GM19372 (cell line): ENCODE results near the gene TIMM21.

Source experiments
- ATAC-seq: cut with Tn5 transposase; IDR thresholded peaks from one replicate; pipeline ENCODE4 v1.9.1; 2021; ENCODE audit warnings: mild to moderate bottlenecking, low read depth, moderate library complexity; ENCODE audit not compliant: unreplicated experiment

Gene TIMM21

DNA sequence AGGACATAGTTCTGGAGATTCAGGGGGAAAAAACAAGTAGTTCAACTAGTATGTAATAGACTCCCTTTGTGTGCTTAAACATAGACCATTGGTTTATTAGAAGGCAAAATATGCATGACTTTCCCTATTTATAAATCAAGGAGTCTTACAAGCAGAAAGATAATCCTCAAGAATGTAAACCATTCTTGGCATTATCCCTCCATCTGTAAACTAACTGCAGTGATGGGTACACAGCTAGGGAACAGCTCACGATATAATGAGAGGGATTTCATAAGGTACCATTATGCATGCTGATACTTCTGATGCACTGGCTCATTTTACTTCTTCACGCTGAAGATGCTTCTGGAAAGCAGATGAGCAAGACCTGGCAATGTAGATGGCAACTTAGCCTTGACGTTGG lies 1.6 kb upstream of the TIMM21 start:
- ATAC-seq: no peak

DNA sequence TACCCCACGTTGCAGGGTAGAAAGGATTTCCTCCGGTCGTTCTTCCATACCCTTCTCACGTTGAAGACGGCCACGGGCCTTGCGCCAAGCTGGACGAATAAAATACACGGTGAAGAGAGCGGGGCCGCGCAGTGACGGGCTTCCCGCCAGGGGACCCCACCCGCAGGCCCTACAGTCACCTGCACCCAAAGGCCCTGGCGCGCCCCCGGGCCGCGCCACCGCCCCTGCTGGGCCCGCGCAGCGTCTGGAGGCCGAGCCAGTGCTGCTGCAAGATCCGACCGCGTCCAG lies 888 bp upstream of the TIMM21 start:
- no peak for ATAC-seq

DNA sequence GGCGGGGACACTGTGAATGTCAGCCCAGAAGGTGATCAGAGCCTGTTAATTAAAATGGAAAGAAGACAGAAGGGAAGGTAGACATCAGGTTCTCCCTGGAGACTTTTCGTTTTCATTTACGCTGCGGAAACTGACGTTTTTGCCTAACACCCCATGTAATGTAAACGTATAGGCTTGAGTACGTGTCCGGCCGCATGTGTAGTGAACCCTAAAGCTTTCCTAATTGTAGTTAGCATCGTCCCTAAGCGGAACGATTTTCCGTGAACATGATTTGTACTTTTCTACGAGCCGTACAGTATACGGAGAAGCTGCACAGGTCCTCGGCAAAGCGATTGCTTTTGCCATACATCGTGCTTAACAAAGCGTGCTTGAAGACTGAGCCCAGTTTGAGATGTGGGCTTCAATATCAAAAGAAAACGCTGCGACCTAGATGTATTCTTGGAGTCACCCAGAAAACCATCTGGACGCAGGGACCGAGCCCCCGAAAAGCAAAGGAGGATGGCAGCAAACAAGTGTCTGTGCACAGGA lies 284 bp downstream of the TIMM21 start:
- peak; percentile 18 for ATAC-seq

DNA sequence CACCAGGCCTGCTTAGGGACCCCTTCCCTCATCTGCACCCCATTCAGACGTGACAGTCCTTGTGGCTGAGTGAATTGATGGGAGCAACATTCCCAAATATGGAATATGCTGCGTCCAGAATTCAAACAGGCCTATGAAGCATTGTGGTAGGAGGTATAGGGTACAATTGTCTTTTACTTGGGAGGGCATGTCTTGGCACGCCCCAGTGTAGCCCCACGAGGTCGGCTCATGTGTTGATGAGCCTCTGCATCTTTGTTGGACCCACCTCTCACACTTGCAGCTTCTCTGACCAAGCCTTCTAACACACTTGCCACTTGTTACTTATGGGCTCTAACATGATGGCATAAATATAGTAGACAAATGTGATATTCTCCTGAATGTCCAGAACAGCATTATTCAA lies 1.6 kb downstream of the TIMM21 start:
- no peak for ATAC-seq

DNA sequence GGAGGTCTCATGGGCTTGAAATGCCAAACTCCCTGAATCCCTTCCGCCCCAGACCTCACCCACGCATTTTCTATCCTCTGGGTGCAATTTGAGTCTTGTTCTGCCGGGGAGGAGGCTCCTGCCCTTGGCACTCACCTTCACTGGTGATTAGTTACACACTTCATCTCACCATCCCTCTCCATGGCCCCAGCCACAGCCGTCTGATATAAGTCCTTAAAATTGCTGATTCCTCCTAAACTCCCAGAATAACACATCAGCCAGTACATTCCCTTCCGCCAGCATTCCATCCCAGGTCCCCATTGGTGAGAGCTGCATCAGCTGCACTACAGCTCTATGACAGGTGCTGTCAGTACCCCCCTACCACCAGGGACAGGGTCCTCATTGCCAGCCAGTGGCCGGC lies 3.9 kb downstream of the TIMM21 start:
- no peak for ATAC-seq

DNA sequence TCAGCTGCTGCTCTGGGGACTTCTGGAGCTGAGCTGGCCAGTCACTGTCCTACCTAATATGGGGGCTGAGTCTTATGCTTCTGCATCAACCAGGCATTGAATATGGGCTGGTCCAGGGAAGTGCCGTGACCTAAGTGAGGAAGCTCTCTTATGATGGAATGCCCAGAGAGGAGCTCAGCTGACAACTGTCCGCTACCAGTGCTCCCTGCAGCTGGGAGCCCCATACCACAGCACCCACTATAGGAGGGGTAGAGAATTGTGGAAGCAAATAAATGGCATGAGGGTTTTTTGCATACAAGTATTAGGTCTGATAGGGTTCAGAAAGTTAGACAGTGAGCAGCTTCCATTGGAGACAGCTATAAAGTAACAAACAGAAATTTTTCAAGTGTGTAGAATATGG lies 4.5 kb downstream of the TIMM21 start:
- no peak for ATAC-seq

DNA sequence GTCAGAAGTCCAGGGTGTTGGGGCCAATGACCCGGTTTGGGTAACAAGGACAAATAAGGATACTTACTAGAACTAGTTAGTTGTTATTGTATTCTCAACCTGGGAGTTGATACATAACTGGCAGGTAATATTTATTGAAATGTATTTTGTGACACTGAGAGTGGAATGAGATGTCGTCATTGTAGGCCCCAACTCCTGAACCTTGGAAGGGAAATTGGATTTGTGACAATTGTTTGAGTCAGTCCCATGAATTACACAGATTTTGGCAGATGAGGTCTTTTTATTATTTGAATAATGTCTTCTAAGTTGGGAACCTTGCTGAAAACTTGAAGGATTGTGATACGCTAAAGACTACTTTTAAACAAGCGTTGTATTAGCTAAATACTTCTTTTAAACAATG lies 5.1 kb downstream of the TIMM21 start:
- no peak for ATAC-seq

DNA sequence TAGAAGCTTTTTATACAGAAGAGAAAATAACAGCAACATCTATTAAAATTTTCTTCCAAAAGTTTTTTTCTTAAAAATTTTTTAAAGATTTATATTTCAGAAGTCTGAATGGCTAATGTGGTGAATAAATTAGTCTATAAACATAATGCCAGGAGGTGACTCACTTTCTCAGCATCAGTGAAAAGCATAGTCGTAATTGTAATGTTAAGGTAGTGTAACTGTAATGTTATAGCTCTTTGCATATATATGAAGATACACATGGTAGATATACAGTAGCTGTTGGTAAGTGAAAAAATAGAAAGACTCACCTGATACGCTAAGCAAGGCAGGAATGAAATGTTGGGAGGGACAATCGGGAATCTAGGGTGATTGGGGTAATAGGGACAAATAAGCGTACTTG lies 5.5 kb downstream of the TIMM21 start:
- no peak for ATAC-seq

DNA sequence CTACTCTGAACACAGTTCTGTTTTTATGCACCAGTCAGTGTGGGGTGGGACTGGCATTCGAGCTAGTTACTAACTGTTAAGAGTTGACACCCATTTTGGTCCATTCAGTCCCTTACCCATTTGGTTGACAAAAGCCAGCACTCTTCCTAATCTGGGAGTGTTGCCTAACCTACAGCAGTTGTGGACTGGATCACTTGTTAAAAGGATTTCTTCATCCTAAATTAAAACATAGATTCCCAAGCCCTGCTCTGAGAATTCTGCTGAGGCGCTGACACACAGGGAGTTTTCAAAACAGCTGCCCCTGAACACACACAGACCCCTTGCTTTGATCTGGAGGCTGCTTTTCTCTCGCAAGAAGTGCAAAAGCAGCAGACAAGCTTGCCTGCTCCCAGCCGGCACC lies 6.4 kb downstream of the TIMM21 start:
- no peak for ATAC-seq

DNA sequence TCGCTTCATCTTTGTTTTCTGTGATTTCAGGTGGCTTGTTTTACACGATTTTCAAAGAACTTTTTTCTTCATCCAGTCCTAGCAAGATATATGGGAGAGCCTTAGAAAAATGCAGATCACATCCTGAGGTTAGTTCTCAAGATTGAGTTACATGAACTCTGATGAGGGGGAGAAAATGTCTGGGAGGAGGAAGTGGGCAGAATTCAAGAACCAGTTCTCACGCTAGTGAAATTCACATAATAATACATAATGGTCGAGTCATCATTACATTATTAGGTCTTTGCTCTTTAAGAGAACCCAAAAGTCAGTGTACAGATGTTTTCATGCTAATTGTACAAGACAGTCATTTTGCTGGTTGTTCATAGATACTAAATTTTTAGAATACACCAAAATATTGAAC lies 7.0 kb downstream of the TIMM21 start:
- no peak for ATAC-seq

DNA sequence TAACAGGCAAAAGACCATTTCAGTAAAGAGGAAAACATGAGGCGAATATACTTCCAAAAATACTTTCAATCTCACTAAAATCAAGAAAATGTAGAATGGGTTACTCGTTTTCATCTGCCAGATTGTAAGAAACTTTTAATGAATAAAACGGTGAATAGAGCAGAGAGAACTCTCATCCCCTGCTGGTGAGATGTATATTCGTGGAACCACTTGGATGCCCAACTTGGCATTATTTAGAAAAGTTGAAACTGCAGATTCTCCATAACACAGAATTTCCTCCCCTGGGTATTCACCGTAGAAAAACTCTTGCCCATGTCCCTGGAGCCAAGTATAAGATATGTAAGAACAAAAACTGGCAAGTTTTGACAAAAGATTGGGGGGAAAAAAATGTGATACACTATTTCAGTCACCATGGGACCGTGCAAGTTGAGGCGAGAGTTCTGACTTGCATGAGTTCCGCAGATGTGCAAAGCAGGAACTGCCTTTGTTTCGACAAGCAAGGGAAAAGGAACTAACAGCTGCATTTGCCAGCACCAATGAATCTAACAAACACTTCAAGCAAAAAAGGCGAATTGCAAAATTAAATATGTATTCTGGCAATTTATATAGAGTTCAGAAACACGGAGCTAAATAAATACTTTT lies 14.8 kb downstream of the TIMM21 start:
- ATAC-seq: no peak

DNA sequence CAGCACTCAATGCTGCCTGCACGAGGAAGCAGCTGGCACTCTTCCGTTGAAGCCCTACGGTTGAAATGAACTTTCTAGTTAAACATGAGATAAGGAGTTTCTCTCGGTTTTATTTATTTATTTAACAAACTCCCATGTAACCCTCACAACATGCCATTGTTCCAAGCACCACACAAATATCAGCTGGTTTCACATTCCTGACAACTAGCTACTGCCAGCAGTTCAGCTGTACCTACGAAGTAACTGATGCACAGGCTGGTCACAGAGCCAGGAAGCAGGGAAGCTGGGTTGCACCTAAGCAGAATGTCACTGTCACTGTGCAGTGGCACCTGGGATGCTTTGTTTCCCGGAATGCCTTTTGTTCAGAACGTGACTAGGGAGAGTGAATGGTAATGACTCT lies 18.1 kb downstream of the TIMM21 start:
- no peak for ATAC-seq

DNA sequence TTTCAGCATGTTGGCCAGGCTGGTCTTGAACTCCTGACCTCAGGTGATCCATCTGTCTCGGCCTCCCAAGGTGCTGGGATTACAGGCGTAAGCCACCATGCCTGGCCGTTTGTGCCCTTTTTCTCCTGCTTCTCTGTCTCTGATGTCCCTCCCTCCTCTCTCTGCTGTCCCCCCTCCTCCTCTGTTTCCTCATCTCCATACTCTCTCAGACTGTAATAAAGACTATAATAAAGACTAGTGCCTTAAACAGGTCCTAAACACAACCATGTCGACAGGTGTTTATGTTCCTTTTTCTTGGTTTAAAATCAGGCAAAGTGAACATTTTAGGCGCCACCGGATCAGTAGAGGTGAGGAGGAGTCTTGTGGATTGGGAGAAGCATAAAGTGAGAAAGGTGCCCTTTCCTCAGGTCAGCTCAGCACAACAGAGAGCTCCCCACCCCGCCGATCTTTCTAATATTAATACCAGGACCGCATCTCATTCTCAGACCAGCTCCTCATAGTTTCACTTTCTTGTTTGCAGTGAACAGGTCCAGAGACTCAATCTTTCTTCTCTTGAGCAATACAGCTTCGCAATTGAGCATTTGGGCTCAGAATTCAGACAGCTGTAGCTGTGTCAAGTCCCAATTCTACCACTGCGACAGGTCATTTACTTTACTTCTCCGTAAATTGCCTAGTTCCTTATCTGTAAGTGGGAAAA lies 23.7 kb downstream of the TIMM21 start:
- peak; percentile 95 for ATAC-seq

DNA sequence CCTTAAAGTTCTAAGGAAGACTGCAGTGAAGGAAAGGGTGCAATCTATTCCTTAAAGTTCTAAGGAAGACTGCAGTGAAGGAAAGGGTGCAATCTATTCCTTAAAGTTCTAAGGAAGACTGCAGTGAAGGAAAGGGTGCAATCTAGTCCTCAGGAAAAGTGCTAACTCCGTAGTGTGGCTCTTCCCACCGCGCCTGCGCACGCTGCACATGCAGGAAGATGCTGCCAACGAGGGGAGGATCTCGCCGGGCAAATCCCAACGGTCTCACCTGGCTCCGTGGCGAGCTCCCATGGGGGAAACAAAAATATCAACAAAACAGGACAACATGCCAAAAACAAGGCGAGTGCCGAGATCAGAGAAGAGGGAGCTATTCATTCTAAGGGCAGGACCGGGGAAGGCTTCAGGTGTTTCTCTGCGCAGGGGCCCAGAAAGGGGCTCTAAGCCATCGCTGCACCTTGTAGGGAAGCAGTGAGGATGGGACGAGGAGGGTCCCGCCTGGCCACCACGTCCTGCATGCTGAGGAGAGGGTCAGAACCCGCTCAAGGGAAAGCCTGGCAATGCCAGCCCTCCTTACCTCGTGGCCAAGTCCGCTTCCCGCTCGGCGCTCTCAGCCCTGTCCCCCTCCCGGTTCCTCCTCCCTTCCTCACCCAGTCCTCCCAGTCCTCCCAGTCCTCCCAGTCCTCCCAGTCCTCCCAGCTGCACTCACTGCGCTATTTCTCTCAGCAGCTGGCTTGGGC lies 24.5 kb downstream of the TIMM21 start:
- no peak for ATAC-seq

DNA sequence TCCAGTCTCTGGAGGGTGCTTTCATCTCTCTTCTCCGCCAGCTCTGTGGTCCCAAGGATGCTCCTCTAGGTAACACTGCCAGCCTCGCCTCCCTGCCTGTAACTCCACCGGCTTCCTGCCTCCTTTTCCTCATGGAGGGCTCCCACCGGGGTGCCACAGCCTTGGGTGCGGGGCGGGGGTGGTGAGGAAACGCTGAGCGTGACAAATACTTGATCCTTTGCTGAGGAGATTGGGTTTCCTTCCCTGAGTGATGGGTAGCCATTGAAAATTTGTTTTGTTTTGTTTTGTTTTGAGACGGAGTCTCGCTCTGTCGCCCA lies 25.1 kb downstream of the TIMM21 start:
- ATAC-seq: no peak

DNA sequence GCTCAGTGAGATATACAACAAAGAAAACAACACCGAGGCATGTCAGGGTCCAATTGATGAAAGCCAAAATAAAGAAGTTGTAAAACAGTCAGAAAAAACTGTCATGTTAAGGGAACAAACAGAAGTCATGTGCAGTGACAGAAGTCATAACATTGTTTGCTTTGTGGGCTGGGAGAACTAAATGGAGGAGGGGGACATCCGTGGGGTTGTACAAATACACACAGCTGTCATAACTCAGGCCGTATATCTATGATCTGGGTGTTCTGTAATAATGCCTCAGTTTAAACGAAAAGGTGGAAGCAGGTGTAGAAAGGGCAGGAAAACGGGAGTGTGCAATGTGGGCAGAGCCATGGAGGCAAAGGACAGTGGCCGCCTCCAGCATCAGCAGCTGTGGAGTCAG lies 27.3 kb downstream of the TIMM21 start:
- ATAC-seq: no peak

DNA sequence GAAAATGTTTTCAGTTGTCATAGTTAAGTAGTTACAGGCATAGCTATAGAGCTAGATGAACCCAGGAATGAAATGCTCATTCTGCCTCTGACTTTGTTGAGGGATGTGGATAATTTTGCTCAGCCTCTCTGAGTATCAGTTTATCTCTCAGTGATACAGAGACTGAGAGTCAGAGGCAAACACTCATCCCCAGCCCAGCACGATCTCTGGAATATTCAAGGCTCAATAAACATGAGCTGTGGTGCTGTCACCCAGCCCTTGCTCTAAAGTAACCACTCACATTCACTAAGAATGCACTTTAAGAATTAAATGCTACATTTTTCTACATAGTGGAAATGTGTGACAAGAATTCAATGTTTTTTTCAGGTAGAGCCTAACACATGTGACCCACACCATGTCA lies 30.6 kb downstream of the TIMM21 start:
- ATAC-seq: no peak

DNA sequence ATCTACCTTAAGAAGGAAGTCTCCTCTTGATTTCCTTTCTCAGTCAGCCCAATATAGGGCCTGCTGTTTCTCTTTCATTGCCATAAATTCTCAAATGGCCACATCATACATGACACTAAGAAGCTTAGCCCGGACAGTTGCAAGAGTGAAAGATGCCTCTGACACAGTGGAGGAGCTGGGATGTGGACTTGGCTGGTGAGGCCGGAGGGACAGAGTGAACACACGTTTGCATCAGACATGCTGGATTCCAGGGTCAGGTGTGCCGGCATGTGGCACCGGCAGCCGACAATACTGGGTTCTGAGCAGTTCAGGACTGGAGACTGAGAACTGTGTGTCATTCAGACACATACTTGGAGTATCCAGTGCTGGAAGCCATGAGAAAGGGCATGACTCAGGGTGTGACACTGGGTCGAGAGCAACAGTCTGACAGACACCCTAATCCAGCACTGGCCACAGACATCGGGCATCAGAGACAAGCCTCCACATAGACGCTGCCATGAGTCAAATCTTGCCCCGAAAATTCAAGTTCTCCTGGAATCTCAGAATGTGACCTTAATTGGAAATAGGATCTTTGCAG lies 31.4 kb downstream of the TIMM21 start:
- ATAC-seq: no peak

DNA sequence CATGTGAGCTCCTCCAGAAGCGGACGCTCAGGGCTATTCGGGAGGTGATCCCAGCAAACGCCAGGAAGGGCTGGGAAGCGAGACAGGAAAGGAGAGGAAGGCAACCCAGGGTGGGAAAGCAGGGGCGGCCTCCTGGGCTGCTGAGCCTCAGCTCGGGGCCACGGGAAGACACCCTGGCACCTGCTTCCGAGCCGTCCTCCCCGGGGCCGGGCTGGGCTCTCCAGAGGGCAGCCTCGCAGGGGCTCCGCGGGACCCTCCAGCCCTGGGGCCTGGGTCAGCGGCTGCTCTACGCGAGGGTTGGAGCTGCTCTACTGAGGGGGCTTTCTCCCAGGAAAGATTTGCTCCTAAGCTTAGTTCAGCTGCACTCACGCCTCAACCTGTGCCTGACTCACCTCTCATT lies 34.0 kb downstream of the TIMM21 start:
- ATAC-seq: no peak

DNA sequence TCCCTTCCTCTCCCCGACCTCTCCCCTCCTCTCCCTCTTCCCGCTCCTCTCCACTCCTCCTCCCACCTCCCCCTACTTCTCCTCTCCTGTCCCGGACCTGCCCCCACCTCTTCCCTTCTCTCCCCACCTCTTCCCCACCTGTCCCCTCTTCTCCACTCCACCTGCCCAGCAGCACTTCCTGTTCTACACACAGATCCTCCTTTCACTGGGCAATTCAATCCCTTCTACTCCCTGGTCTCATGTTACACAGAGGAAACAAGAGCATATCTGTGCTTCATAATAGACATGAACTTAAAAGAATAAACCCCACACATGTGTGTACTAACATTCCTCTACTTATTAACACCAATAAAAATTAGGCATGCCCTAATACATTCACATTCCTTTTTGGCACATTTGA lies 34.8 kb downstream of the TIMM21 start:
- ATAC-seq: no peak

DNA sequence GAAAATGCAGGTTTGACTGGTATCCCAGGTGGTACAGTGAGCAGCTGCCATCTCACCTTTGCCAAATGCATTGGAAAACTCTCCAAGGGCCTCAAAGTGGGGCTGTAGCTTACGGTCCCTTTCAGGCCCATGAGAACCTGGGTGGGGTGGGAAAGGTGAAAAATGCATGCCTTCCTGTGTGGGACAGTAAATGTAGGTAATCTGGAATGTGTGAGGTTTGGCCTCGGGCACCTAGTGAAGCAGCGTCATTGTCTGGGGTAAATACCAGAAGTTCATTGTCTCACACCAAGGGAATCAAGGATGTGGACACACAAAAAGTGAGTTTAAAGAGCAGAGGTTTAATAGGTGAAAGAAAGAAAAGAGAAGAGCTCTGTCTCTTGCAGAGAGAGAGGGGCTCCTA lies 36.6 kb downstream of the TIMM21 start:
- ATAC-seq: no peak

DNA sequence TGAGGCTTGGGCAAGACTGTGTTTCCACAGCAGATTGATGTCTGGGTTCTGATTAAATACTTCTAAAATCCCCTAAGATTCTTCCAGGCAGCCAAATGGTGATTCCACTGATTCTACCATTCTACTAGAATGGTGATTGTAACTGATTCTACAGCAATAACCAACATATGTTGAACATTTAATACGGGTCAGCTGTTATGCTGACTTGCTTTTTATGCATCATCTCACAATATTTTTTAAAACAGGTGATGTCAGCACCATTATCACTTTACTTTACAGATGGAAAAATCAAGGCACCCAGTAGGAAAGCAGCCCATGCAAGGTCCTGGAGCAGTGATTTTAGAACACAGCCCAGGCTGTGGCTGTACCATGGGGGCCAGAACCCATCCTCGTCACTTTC lies 37.5 kb downstream of the TIMM21 start:
- no peak for ATAC-seq
